Epithelial cell of esophagus (primary cell): ENCODE results near the gene CELSR3.

ENCODE experiments used
- DNase-seq: peaks from one replicate; pipeline ENCODE4 v3.0.0; 2010; ENCODE audit warnings: low read depth
- H3K4me3 ChIP-seq: 2 replicates; pipeline ENCODE4 v1.5.1; 2011; ENCODE audit warnings: mild to moderate bottlenecking, low read length, control low read depth
- TF ChIP-seq, protein P1 (sequence below): IDR thresholded peaks from 2 replicates; pipeline ENCODE4 v1.5.1; 2011; ENCODE audit warnings: low read depth, mild to moderate bottlenecking, low read length, control low read depth, inconsistent platforms; ENCODE audit not compliant: insufficient read depth; ENCODE audit errors: missing control alignments

Gene CELSR3

DNA sequence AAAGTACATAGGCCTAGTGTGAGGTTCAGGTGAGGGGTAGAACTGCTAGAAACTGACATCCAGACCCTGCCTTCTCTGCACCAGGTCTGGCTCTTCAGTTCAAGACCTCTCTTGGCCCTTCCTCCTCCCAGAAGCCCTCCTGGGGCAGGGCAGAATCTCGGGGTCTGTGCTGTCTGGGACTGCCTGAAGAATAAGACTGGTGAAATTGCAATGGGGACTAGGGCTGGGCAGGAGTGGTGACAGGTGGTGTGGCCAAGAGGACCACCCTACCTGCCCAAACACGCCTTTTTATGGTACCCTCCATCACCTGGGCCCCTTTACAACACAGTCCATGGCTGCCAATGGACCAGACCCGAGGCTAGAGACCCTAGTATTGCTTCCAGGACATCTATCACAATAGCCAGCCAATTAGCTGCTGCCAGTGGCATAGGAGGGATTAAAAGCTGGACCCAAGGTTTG is 24.6 kb upstream of the CELSR3 start:
- H3K4me3 ChIP-seq, result no peak overlapping the region
- TF ChIP-seq, protein P1, sequence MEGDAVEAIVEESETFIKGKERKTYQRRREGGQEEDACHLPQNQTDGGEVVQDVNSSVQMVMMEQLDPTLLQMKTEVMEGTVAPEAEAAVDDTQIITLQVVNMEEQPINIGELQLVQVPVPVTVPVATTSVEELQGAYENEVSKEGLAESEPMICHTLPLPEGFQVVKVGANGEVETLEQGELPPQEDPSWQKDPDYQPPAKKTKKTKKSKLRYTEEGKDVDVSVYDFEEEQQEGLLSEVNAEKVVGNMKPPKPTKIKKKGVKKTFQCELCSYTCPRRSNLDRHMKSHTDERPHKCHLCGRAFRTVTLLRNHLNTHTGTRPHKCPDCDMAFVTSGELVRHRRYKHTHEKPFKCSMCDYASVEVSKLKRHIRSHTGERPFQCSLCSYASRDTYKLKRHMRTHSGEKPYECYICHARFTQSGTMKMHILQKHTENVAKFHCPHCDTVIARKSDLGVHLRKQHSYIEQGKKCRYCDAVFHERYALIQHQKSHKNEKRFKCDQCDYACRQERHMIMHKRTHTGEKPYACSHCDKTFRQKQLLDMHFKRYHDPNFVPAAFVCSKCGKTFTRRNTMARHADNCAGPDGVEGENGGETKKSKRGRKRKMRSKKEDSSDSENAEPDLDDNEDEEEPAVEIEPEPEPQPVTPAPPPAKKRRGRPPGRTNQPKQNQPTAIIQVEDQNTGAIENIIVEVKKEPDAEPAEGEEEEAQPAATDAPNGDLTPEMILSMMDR, result no peak

DNA sequence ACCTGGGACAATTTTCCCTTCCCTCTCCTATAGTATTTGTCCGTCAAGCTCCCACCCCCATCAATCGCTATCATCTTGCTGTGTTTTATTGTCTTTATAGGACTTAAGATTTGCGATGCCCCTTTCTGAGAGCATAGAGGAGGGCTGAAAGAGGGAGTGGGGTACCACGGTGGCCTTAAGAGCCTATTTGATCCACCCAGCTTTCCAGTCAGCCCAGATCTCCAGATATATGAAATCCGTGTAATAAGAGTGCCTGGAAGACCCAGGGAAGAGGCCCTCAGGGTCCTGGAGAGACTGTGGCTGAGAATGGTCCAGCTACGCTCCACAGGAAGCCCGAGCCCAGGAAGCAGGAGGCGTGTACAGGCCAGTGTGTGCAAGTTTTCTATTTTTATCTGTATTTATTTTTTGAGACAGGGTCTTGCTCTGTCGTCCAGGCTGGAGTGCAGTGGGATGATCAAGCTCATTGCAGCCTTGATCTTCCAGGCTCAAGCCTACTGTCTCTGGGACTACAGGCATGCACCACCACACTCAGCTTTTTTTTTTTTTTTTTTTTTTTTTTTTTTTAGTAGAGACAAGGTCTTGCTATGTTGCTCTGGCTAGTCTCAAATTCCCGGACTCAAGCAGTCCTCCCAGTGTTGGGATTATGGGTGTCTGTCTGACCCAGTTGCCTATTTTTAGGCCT is 24.0 kb upstream of the CELSR3 start:
- no peak for DNase-seq
- TF ChIP-seq, protein P1, result no peak
- peak overlapping the region; percentile 64 for H3K4me3 ChIP-seq

More for the DNA sequence above, 24.6 kb upstream of the CELSR3 start:
- no peak for DNase-seq

DNA sequence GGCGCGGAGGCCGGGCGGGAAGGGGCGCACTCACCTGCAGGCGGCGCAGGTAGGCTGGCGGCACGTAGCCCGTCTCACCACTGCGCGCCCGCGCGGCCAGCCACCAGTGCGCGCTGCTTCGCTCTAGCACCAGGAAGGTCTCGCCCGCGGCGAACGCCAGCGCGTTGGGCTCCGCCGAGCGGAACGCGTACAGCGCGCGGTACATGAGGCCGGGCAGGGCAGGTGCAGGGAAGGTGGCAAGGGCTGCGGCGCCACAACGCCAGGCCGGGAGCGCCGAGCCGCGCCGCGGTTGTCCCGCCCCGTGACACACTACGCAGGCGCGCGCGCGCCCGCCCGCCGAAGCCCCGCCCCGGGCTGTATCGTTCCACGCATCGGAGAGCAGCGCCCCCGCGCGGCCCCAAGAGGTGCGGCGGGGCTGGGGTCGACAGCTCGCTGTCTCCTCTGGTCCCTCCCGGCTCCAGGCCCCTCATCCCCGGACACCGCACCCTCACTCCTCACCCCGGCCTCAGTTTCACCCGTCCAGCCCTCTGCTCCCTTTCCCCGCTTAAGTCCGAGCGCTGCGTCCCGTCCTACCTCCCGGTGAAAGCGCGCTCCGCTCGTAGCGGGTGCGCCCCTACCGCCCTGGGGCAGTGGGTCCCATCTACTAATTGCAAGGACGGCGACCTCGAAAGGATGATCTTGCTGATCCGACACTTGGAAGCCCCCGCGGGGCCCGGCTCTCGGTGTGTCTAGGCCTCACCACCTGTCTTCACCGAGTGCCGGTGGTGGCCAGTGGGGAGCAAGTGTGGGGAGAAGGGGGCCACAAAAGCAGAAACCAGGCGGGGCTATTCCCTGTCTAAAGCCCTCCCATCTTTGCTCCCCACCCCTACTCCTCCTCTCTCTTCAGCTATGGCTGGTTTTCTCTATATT is 23.2 kb upstream of the CELSR3 start, which contains the start of gene NCKIPSD:
Gene NCKIPSD, minus strand, starts transcription at position 313 of the 909 bp plus-strand sequence. Its CDS starts 108 bp downstream, at position 205.
- TF ChIP-seq, protein P1, result peak; percentile 56
- peak; percentile 87 for DNase-seq

DNA sequence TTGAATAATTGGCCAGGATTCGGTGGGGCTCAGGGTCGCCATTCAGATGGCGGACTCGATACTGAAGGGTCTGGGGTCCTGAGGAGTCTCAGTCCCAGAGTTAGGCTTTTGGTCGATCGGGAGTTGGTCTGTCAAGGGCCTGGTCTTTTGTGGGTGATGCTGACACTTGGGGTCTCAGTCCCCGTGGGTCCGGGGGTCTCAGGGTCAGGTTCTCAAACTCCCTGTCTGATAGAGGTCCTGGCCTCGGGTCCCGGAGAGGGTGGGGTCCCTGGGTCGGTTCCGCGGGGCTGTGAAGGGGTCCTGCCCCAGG is 22.6 kb upstream of the CELSR3 start:
- TF ChIP-seq, protein P1, result no peak
- peak overlapping the region; percentile 64 for H3K4me3 ChIP-seq
- DNase-seq, result no peak

More for the DNA sequence above, 23.2 kb upstream of the CELSR3 start, which contains the start of gene NCKIPSD:
- H3K4me3 ChIP-seq, result peak within 1 kb of the TSS; percentile 64

DNA sequence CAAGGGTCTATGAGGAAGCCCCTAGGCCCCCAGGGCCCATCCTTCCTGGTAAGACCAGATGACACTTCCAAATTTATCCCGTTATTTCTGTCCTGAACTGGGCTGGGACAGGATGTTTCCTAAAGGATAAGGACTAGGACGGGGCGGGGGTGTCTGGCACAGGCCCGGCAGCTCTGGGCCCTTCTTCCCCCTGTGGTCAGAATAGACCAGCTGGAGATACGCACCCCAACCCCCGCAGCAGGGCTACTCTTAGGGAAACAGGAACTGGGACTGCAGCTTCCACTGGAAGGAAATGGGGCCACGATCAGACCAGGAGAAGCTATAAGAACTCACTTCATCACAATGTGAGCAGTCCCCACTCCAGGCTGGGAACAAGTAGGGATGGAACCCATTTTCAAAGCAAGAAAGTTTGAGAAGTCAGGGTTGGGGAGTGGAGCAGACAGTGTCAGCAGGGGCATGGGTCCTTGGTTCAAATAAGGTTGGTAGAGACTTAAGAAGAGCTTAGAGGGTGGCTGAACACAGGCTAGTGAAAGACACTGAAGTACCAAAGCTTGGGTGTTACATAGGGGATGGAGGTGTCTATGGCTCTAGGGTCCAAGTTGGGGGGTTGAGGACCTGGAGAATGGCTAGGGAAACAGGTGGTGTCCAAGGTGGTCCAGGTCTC is 21.9 kb upstream of the CELSR3 start:
- H3K4me3 ChIP-seq, result peak overlapping the region; percentile 64
- TF ChIP-seq, protein P1, result no peak
- no peak for DNase-seq

DNA sequence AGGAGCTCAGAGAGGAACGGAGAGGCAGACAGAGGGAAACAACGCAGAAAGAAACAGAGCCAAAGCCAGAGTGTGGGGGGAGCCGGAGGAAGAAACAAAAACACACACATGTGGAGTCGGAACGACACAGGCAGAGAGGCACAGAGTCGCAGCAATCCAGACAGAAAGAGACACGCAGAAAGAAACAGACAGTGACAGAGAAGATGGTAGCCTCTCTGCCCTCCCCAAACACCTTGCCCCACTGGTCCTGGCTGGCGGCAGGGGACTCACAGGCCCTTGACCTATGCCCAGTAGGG is 21.3 kb upstream of the CELSR3 start:
- TF ChIP-seq, protein P1, result no peak
- peak overlapping the region; percentile 64 for H3K4me3 ChIP-seq
- DNase-seq, result no peak
